Measurements from ENCODE around the gene CDC26.
A peak's percentile ranks its signal among the peaks of the same experiment; 100 is the strongest.

DNA sequence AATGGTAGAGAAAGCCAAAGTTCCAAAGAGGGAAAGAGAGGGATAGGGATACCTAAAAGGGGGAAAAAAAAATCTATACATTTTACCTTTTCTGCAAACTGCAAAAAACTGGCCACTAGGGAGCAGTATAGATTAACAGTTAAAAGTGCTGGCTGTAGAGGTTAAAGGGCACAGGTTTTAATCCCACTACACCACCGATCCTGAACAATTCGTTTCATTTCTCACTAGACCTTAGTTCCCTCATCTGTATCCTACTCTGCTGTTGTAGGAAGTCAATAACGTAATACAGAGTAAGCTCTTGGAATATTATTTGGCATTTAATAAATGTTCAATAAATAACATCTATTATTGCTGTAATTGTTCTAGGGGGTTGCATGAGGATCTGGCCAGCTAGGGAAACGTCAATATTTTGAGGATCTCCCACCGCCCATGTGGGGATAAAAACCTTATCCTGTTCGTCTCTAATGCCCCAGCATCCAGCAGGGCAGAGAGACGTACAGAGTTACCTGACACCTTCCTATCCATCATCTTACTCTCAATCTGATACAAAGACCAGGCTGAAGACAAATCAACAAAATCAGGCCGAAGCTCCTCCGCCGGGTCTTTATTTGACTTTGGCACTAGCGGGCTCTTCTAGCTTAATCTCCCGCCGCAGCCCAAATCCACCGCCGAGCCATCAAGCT, 757 bp downstream of the CDC26 start:
- TF ChIP-seq, protein P1, sequence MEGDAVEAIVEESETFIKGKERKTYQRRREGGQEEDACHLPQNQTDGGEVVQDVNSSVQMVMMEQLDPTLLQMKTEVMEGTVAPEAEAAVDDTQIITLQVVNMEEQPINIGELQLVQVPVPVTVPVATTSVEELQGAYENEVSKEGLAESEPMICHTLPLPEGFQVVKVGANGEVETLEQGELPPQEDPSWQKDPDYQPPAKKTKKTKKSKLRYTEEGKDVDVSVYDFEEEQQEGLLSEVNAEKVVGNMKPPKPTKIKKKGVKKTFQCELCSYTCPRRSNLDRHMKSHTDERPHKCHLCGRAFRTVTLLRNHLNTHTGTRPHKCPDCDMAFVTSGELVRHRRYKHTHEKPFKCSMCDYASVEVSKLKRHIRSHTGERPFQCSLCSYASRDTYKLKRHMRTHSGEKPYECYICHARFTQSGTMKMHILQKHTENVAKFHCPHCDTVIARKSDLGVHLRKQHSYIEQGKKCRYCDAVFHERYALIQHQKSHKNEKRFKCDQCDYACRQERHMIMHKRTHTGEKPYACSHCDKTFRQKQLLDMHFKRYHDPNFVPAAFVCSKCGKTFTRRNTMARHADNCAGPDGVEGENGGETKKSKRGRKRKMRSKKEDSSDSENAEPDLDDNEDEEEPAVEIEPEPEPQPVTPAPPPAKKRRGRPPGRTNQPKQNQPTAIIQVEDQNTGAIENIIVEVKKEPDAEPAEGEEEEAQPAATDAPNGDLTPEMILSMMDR (IDR thresholded peaks at IDR 0.05): peak; percentile 38 to 51
- TF ChIP-seq POLR2AphosphoS5 (IDR thresholded peaks at IDR 0.05): no peak
- no peak for TF ChIP-seq EP300 (IDR thresholded peaks at IDR 0.05)

Measured in suprapubic skin (tissue), 4 donors.